ENCODE measurements around the gene TYRO3.

The TYRO3 gene

DNA sequence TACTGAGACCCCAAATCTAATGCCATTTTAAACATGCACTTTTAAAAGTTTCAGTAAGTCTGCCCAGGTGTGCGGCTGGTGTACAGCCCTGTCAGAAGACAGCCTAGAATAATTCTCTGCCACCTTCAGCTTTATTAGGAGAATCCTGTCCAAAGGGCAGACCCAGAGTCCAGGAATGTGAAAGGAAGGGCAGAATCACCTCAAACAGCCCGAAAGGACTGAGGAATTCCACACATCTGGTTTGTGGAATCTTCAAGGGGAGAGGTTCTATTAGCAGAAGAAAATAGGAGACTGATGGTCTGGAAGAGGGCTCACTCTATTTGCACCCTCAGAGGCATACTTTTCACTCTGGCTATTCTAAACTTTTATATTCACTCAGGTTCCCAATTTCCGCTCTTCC, 46.6 kb downstream of the TYRO3 start:
- H3K27me3 ChIP-seq (ENCODE audit: insufficient read depth, poor library complexity, severe bottlenecking) = no peaks in the 10 kb centered on the region
- no peak overlapping the region for H3K27ac ChIP-seq (replicated peaks)
- TF ChIP-seq GABPA (IDR thresholded peaks at IDR 0.05; ENCODE audit: low read depth) (no peak), SPI1 (IDR thresholded peaks at IDR 0.05; ENCODE audit: borderline replicate concordance, low read depth) (no peak), POLR2AphosphoS5 (IDR thresholded peaks at IDR 0.05; ENCODE audit: low read depth) (no peak)
- TF ChIP-seq, protein P1, sequence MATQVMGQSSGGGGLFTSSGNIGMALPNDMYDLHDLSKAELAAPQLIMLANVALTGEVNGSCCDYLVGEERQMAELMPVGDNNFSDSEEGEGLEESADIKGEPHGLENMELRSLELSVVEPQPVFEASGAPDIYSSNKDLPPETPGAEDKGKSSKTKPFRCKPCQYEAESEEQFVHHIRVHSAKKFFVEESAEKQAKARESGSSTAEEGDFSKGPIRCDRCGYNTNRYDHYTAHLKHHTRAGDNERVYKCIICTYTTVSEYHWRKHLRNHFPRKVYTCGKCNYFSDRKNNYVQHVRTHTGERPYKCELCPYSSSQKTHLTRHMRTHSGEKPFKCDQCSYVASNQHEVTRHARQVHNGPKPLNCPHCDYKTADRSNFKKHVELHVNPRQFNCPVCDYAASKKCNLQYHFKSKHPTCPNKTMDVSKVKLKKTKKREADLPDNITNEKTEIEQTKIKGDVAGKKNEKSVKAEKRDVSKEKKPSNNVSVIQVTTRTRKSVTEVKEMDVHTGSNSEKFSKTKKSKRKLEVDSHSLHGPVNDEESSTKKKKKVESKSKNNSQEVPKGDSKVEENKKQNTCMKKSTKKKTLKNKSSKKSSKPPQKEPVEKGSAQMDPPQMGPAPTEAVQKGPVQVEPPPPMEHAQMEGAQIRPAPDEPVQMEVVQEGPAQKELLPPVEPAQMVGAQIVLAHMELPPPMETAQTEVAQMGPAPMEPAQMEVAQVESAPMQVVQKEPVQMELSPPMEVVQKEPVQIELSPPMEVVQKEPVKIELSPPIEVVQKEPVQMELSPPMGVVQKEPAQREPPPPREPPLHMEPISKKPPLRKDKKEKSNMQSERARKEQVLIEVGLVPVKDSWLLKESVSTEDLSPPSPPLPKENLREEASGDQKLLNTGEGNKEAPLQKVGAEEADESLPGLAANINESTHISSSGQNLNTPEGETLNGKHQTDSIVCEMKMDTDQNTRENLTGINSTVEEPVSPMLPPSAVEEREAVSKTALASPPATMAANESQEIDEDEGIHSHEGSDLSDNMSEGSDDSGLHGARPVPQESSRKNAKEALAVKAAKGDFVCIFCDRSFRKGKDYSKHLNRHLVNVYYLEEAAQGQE (IDR thresholded peaks at IDR 0.05; ENCODE audit: insufficient replicate concordance, low read depth) = no peak
- TF ChIP-seq, protein P2, sequence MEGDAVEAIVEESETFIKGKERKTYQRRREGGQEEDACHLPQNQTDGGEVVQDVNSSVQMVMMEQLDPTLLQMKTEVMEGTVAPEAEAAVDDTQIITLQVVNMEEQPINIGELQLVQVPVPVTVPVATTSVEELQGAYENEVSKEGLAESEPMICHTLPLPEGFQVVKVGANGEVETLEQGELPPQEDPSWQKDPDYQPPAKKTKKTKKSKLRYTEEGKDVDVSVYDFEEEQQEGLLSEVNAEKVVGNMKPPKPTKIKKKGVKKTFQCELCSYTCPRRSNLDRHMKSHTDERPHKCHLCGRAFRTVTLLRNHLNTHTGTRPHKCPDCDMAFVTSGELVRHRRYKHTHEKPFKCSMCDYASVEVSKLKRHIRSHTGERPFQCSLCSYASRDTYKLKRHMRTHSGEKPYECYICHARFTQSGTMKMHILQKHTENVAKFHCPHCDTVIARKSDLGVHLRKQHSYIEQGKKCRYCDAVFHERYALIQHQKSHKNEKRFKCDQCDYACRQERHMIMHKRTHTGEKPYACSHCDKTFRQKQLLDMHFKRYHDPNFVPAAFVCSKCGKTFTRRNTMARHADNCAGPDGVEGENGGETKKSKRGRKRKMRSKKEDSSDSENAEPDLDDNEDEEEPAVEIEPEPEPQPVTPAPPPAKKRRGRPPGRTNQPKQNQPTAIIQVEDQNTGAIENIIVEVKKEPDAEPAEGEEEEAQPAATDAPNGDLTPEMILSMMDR (IDR thresholded peaks at IDR 0.05; ENCODE audit: insufficient read depth, low read length) = no peak
- no peak for DNase-seq (ENCODE audit: low read depth in 1 of 2, low spot score in 1 of 2)
- H3K4me3 ChIP-seq (replicated peaks; ENCODE audit: insufficient read depth, low read length) = no peak overlapping the region

DNA sequence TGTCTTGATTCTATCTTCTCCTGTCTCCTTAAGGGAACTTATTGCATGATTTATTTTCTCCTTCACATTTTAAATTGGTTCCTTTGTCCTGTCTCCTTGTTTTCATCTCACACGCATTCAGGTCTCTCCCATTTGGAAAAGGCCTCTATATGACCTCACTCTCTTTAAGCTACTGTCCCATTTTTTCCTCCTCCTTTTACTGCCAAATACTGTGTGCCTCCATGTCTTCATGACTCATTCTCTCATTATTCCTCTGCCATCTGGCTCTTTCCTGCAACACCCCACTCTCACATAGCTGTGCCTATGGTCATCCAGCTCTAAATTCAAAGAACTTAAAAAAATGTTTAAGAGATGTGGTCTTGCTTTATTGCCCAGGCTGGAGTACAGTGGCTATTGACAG, 48.0 kb downstream of the TYRO3 start:
- no peak for TF ChIP-seq SPI1 (IDR thresholded peaks at IDR 0.05; ENCODE audit: borderline replicate concordance, low read depth)
- TF ChIP-seq GABPA (IDR thresholded peaks at IDR 0.05; ENCODE audit: low read depth) = no peak
- TF ChIP-seq, protein P1 (IDR thresholded peaks at IDR 0.05; ENCODE audit: insufficient replicate concordance, low read depth) = no peak
- TF ChIP-seq, protein P2 (IDR thresholded peaks at IDR 0.05; ENCODE audit: insufficient read depth, low read length) = no peak
- no peak for TF ChIP-seq POLR2AphosphoS5 (IDR thresholded peaks at IDR 0.05; ENCODE audit: low read depth)
- DNase-seq (ENCODE audit: low read depth in 1 of 2, low spot score in 1 of 2) = no peak
- H3K27me3 ChIP-seq (ENCODE audit: insufficient read depth, poor library complexity, severe bottlenecking) = no peaks in the 10 kb centered on the region
- H3K4me3 ChIP-seq (replicated peaks; ENCODE audit: insufficient read depth, low read length) = no peak overlapping the region
- no peak overlapping the region for H3K27ac ChIP-seq (replicated peaks)

DNA sequence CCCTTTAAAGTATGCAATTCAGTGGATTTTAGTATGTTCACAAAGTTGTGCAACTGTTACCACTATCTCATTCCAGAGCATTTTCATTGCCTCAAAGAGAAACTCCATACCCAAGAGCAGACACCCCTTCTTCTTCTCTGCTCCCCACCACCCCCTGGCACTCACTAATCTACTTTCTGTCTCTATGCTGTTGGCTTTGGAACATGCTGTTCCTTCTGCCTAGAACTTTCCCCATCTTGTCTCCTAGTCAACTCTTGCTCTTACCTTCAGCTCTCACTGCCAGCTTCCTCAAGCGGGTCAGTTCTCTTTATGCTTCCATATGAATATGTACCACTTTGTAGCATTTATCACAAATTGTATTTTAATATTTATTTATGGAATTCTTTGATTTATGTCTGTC, 50.1 kb downstream of the TYRO3 start:
- no peak overlapping the region for H3K27ac ChIP-seq (replicated peaks)
- DNase-seq (ENCODE audit: low read depth in 1 of 2, low spot score in 1 of 2) = no peak
- H3K27me3 ChIP-seq (ENCODE audit: insufficient read depth, poor library complexity, severe bottlenecking) = no peaks in the 10 kb centered on the region
- TF ChIP-seq POLR2AphosphoS5 (IDR thresholded peaks at IDR 0.05; ENCODE audit: low read depth) (no peak), GABPA (IDR thresholded peaks at IDR 0.05; ENCODE audit: low read depth) (no peak), SPI1 (IDR thresholded peaks at IDR 0.05; ENCODE audit: borderline replicate concordance, low read depth) (no peak)
- TF ChIP-seq, protein P1 (IDR thresholded peaks at IDR 0.05; ENCODE audit: insufficient replicate concordance, low read depth) = no peak
- TF ChIP-seq, protein P2 (IDR thresholded peaks at IDR 0.05; ENCODE audit: insufficient read depth, low read length) = no peak
- no peak overlapping the region for H3K4me3 ChIP-seq (replicated peaks; ENCODE audit: insufficient read depth, low read length)

All from HL-60 (cell line).